Esophagus (tissue), 2 donors: ENCODE data around the gene TRERF1. TPM values are rescaled to one million over a fixed set of nuclear protein-coding genes. Genes with fewer than 3 reads are reported as not detected.
A peak's percentile ranks its signal among the peaks of the same experiment; 100 is the strongest.
"Not testable (repeated sequence)": the region's sequence is repeated elsewhere in the genome, so short reads cannot be mapped to it uniquely, and the experiment has no call there.

ENCODE experiments used
- H3K27ac ChIP-seq, 2 donors: one replicate each; pipeline ENCODE4 v1.5.1; 2013; ENCODE audit warnings: low read depth in 2 of 2, mild to moderate bottlenecking in 2 of 2, inconsistent platforms in 1 of 2, low read length in 1 of 2, moderate library complexity in 1 of 2
- H3K27me3 ChIP-seq, 2 donors: one replicate each; pipeline ENCODE4 v1.6.1; 2013; ENCODE audit warnings: low read length in 2 of 2, control low read depth in 1 of 2, mild to moderate bottlenecking in 1 of 2; ENCODE audit not compliant: insufficient read depth in 2 of 2, control insufficient read depth in 1 of 2
- H3K36me3 ChIP-seq, 2 donors: one replicate each; pipeline ENCODE4 v1.6.1; 2013; ENCODE audit warnings: low read length in 1 of 2; ENCODE audit not compliant: control insufficient read depth in 2 of 2, insufficient read depth in 2 of 2
- H3K4me1 ChIP-seq, 2 donors: one replicate each; pipeline ENCODE4 v1.6.1; 2013; ENCODE audit warnings: low read length in 1 of 2; ENCODE audit not compliant: control insufficient read depth in 2 of 2, insufficient read depth in 2 of 2
- H3K4me3 ChIP-seq, 2 donors: one replicate each; pipeline ENCODE4 v1.5.1; 2013; ENCODE audit warnings: low read length in 2 of 2, mild to moderate bottlenecking in 2 of 2, low read depth in 1 of 2, moderate library complexity in 1 of 2
- H3K9me3 ChIP-seq, 2 donors: one replicate each; pipeline ENCODE4 v1.6.1; 2013; ENCODE audit warnings: mild to moderate bottlenecking in 2 of 2, low read depth in 1 of 2, low read length in 1 of 2, moderate library complexity in 1 of 2; ENCODE audit not compliant: control insufficient read depth in 2 of 2, insufficient read depth in 1 of 2
- WGBS, 2 donors: extraction: QIAGEN DNeasy Blood & Tissue Kit; methylation state at CpG; one replicate each; pipeline ENCODE4 v1.1.7; 2013; 5-methylcytosine and 5-hydroxymethylcytosine counted together
- polyA plus RNA-seq, 2 donors: library from polyadenylated mRNA; stranded (reverse); fragments of 200-250 nt; gene quantifications; one replicate each; pipeline ENCODE4 v1.2.3, GENCODE V29; 2013
- donor health status: healthy with polysubstance abuse.
- donor health status: Bipolar disorder and iron deficiency.

Gene TRERF1
- polyA plus RNA-seq, 2 donors = 4.6 to 8.1 TPM

DNA sequence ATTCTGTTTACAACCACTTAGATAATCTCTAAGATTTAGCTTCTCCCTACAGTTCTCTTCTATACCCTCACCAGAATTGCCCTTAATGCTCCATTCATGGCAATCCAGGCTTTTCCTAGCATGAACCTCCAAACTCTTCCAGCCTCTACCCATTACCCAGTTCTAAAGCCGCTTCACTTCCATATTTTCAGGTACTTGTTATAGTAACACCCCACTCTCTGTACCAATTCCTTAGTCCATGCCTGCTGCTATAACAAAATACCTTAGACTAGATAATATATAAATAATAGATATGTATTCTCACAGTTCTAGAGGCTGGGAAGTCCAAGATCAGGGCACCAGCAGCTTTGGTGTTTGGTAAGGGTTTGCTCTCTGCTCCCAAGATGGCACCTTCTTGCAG lies 16.5 kb upstream of the TRERF1 start:
- no peak overlapping the region for H3K27ac ChIP-seq
- H3K4me3 ChIP-seq = no peak overlapping the region
- H3K27me3 ChIP-seq = no peaks in the 10 kb centered on the region
- no peaks in the 10 kb centered on the region for H3K36me3 ChIP-seq
- no peaks in the 10 kb centered on the region for H3K9me3 ChIP-seq
- 96 to 100% methylated on average over 1 of the region's 1 CpG for WGBS, 2 donors
- H3K4me1 ChIP-seq = no peaks in the 10 kb centered on the region

DNA sequence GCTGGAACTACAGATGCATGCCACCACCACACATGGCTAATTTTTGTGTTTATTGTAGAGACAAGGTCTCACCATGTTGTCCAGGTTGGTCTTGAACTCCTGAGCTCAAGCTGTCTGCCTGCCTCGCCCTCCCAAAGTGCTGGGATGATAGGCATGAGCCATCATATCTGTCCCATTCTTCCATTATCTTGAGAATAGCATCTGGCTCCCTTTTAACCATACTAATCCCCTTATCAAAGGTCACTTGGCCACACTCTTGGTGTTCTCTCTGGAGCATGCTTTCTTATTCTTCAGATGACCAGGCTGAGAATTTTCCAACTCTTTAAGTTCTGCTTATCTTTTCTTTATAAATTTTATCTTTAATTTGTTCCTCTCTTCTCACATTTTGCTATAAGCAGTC lies 15.9 kb upstream of the TRERF1 start:
- 33 to 74% methylated on average over 1 of the region's 1 CpG for WGBS, 2 donors
- no peak overlapping the region for H3K4me3 ChIP-seq

GRCh38 chr6:42466470-42466869 lies 14.7 kb upstream of the TRERF1 start:
- H3K4me3 ChIP-seq, H3K4me1 ChIP-seq, H3K36me3 ChIP-seq, H3K27ac ChIP-seq, H3K9me3 ChIP-seq, H3K27me3 ChIP-seq: not testable (repeated sequence)
- WGBS, 2 donors = 91 to 96% methylated on average over 15 to 28 of the region's 28 CpGs

More for the DNA sequence above, 15.9 kb upstream of the TRERF1 start:
- Histone ChIP-seq H3K27me3 (no peaks in the 10 kb centered on the region), H3K9me3 (no peaks in the 10 kb centered on the region), H3K27ac (no peak overlapping the region), H3K4me1 (no peaks in the 10 kb centered on the region), H3K36me3 (no peaks in the 10 kb centered on the region)

DNA sequence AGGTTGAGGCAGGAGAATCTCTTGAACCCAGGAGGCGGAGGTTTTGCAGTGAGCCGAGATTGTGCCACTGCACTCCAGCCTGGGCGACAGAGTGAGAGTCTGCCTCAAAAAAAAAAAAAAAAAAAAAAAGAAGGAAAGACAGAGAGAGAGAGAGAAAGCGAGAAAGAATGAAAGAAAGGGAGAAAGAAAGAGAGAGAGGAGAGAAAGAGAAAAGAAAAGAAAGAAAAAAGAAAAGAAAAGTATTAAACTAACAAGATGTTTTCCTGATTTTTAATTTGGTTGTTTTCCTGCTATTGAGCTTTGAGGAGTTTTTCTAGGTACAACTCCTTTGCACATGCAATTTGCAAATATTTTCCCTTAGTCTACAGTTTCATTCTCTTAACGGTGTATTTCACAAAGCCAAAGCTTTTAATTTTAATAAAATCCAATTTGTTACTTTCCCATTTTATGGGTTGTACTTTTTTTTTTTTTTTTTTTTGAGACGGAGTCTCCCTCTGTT lies 10.8 kb upstream of the TRERF1 start:
- Histone ChIP-seq H3K9me3 (no peaks in the 10 kb centered on the region), H3K27me3 (no peaks in the 10 kb centered on the region), H3K4me3 (no peak overlapping the region), H3K4me1 (no peaks in the 10 kb centered on the region), H3K27ac (no peak overlapping the region), H3K36me3 (no peaks in the 10 kb centered on the region)
- WGBS, 2 donors = 92 to 95% methylated on average over 5 to 6 of the region's 6 CpGs

- Histone ChIP-seq H3K4me1 (no peaks in the 10 kb centered on the region), H3K27ac (no peak overlapping the region), H3K36me3 (no peaks in the 10 kb centered on the region), H3K9me3 (no peaks in the 10 kb centered on the region), H3K27me3 (no peaks in the 10 kb centered on the region), H3K4me3 (no peak overlapping the region)
- 77% methylated on average over 1 of the region's 1 CpG for WGBS, 2 donors
These were observed 9.2 kb upstream of the TRERF1 start for GRCh38 chr6:42460883-42461282.

- Histone ChIP-seq H3K4me1 (no peaks in the 10 kb centered on the region), H3K27me3 (no peaks in the 10 kb centered on the region), H3K4me3 (no peak overlapping the region), H3K9me3 (no peaks in the 10 kb centered on the region), H3K36me3 (no peaks in the 10 kb centered on the region), H3K27ac (no peak overlapping the region)
- WGBS, 2 donors = 91 to 92% methylated on average over 5 of the region's 5 CpGs
These were observed 8.2 kb upstream of the TRERF1 start for GRCh38 chr6:42459888-42460287.

GRCh38 chr6:42454428-42454791 lies 2.7 kb upstream of the TRERF1 start:
- no peaks in the 10 kb centered on the region for H3K9me3 ChIP-seq
- no peak overlapping the region for H3K4me3 ChIP-seq

GRCh38 chr6:42453654-42454427 lies 2.1 kb upstream of the TRERF1 start:
- Histone ChIP-seq H3K4me1 (peaks cover 0 to 2% of the 10 kb centered on the region in 2 donors), H3K4me3 (peak overlapping the region; percentile 73 to 87), H3K27ac (peak overlapping the region; percentile 88 to 97), H3K36me3 (no peaks in the 10 kb centered on the region), H3K9me3 (no peaks in the 10 kb centered on the region), H3K27me3 (no peaks in the 10 kb centered on the region)
- WGBS, 2 donors = 7 to 8% methylated on average over 32 of the region's 32 CpGs

More at GRCh38 chr6:42454428-42454791, 2.7 kb upstream of the TRERF1 start:
- Histone ChIP-seq H3K27me3 (no peaks in the 10 kb centered on the region), H3K4me1 (peaks cover 0 to 2% of the 10 kb centered on the region in 2 donors), H3K36me3 (no peaks in the 10 kb centered on the region), H3K27ac (no peak overlapping the region)
- WGBS, 2 donors = 23 to 41% methylated on average over 11 of the region's 11 CpGs

GRCh38 chr6:42453031-42453653 lies 1.4 kb upstream of the TRERF1 start:
- no peaks in the 10 kb centered on the region for H3K36me3 ChIP-seq
- H3K27me3 ChIP-seq = no peaks in the 10 kb centered on the region
- peaks cover 0 to 2% of the 10 kb centered on the region in 2 donors for H3K4me1 ChIP-seq
- 0 to 1% methylated on average over 30 to 55 of the region's 57 CpGs for WGBS, 2 donors
- peak overlapping the region; percentile 73 to 87 for H3K4me3 ChIP-seq
- peak overlapping the region; percentile 88 to 97 for H3K27ac ChIP-seq
- H3K9me3 ChIP-seq = no peaks in the 10 kb centered on the region
